Immature natural killer cell (primary cell): ENCODE results near the gene XRN2. TPM values are rescaled to one million over a fixed set of nuclear protein-coding genes. Genes with fewer than 3 reads are reported as not detected.
"Not testable (repeated sequence)": the region's sequence is repeated elsewhere in the genome, so short reads cannot be mapped to it uniquely, and the experiment has no call there.

ENCODE experiments used
- DNase-seq, 3 donors: peaks; one replicate each; pipeline ENCODE4 v3.0.0; 2022; ENCODE audit warnings: mixed read lengths in 1 of 3
- H3K27ac Mint-ChIP-seq, 6 donors: one replicate each; pipeline ENCODE4 v1.8.0; 2020; ENCODE audit warnings: mixed read lengths in 6 of 6, mild to moderate bottlenecking in 5 of 6, inconsistent platforms in 4 of 6, moderate library complexity in 3 of 6
- H3K27me3 Mint-ChIP-seq, 3 donors: one replicate each; pipeline ENCODE4 v1.8.0; 2020 to 2021; ENCODE audit warnings: low read depth in 3 of 3, mild to moderate bottlenecking in 3 of 3, mixed read lengths in 3 of 3, moderate library complexity in 3 of 3, inconsistent platforms in 1 of 3
- H3K36me3 Mint-ChIP-seq, 3 donors: one replicate each; pipeline ENCODE4 v1.8.0; 2020; ENCODE audit warnings: mixed read lengths in 3 of 3, inconsistent platforms in 2 of 3, mild to moderate bottlenecking in 2 of 3
- H3K4me1 Mint-ChIP-seq, 2 donors: one replicate each; pipeline ENCODE4 v1.8.0; 2020; ENCODE audit warnings: inconsistent platforms in 2 of 2, mild to moderate bottlenecking in 2 of 2, mixed read lengths in 2 of 2, moderate library complexity in 1 of 2
- H3K4me3 Mint-ChIP-seq, 5 donors: one replicate each; pipeline ENCODE4 v1.8.0; 2020; ENCODE audit warnings: mild to moderate bottlenecking in 5 of 5, mixed read lengths in 5 of 5, inconsistent platforms in 3 of 5, moderate library complexity in 3 of 5
- H3K9me3 Mint-ChIP-seq, 6 donors: one replicate each; pipeline ENCODE4 v1.8.0; 2020; ENCODE audit warnings: mild to moderate bottlenecking in 6 of 6, mixed read lengths in 6 of 6, inconsistent platforms in 4 of 6, moderate library complexity in 3 of 6
- polyA plus RNA-seq, 3 donors: library from polyadenylated mRNA; unstranded; fragments of 300-500 nt; fragmentation: Illumina TruSeq; gene quantifications; one replicate each; pipeline ENCODE4 v1.2.3, GENCODE V29; 2021

XRN2 gene
- polyA plus RNA-seq, 3 donors from 2014 or later = 52.7 to 63.9 (median 61.2) TPM

GRCh38 chr20:21398109-21399004, 95.2 kb downstream of the XRN2 start:
- Mint-ChIP-seq H3K4me1 (peaks cover 12 to 23% of the 10 kb centered on the region in 2 donors), H3K27me3 (peaks cover 16 to 55% (median 39%) of the 10 kb centered on the region in 3 donors), H3K36me3 (no peaks in the 10 kb centered on the region), H3K4me3 (peak overlapping the region; percentile 12 to 68 (median 53)), H3K27ac (peak overlapping the region in 1 of 6 donors; percentile 37), H3K9me3 (peaks cover 0 to 4% (median 0%) of the 10 kb centered on the region in 6 donors)
- no peak for DNase-seq

DNA sequence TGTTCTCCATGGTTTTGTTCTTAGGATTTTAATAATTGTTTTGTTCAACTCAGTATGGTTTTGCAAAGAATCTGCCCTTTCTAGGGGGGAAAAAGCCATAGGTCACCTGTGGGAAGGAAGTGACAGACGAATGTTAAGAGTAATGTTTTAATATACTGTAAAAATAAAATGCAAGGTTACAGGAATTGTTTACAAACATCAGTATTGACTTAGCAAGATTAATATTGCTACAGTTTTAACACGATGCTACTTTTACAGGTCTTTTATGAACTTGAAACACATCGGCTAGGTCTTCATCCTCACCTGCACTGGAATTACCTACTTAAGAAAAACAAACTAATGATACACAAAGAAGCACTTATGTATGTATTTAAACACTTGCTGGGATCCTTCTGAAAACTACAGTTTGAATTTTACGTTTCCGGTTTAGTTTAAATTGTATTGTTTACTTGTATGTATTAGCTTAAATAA, 95.9 kb downstream of the XRN2 start:
- peaks cover 0 to 4% (median 0%) of the 10 kb centered on the region in 6 donors for H3K9me3 Mint-ChIP-seq
- H3K36me3 Mint-ChIP-seq = peaks cover 0 to 4% (median 0%) of the 10 kb centered on the region in 3 donors
- peaks cover 17 to 49% (median 34%) of the 10 kb centered on the region in 3 donors for H3K27me3 Mint-ChIP-seq
- no peak overlapping the region for H3K4me3 Mint-ChIP-seq
- no peak overlapping the region for H3K27ac Mint-ChIP-seq
- DNase-seq = no peak
- peaks cover 12 to 20% of the 10 kb centered on the region in 2 donors for H3K4me1 Mint-ChIP-seq

GRCh38 chr20:21411725-21412124, 108.6 kb downstream of the XRN2 start:
- Mint-ChIP-seq H3K27ac (no peak overlapping the region), H3K4me1 (no peaks in the 10 kb centered on the region)

DNA sequence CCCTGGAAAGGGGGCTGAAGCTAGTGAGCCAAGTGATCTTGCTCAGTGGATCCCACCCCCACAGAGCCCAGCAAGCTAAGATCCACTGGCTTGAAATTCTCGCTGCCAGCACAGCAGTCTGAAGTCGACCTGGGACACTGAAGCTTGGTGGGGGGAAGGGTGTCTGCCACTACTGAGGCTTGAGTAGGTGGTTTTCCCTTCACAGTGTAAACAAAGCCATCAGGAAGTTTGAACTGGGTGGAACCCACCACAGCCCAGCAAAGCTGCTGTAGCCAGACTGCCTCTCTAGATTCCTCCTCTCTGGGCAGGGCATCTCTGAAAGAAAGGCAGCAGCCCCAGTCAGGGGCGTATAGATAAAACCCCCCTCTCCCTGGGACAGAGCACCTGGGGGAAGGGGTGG, 110.9 kb downstream of the XRN2 start:
- Mint-ChIP-seq H3K27me3 (peaks cover 7 to 35% (median 20%) of the 10 kb centered on the region in 3 donors), H3K9me3 (peaks cover 7 to 31% (median 11%) of the 10 kb centered on the region in 6 donors)
- not testable (repeated sequence) for H3K4me3 Mint-ChIP-seq, H3K27ac Mint-ChIP-seq, H3K36me3 Mint-ChIP-seq, DNase-seq, H3K4me1 Mint-ChIP-seq

More at GRCh38 chr20:21411725-21412124, 108.6 kb downstream of the XRN2 start:
- Mint-ChIP-seq H3K36me3 (no peaks in the 10 kb centered on the region), H3K27me3 (peaks cover 7 to 28% (median 22%) of the 10 kb centered on the region in 3 donors), H3K9me3 (peaks cover 4 to 29% (median 12%) of the 10 kb centered on the region in 6 donors), H3K4me3 (no peak overlapping the region)
- DNase-seq = no peak

GRCh38 chr20:21419147-21419546, 116.0 kb downstream of the XRN2 start:
- H3K36me3 Mint-ChIP-seq, H3K4me3 Mint-ChIP-seq, H3K4me1 Mint-ChIP-seq, H3K27ac Mint-ChIP-seq, DNase-seq: not testable (repeated sequence)
- peaks cover 2 to 27% (median 12%) of the 10 kb centered on the region in 6 donors for H3K9me3 Mint-ChIP-seq
- peaks cover 3 to 26% (median 5%) of the 10 kb centered on the region in 3 donors for H3K27me3 Mint-ChIP-seq

GRCh38 chr20:21421601-21422236, 118.6 kb downstream of the XRN2 start:
- Mint-ChIP-seq H3K9me3 (peaks cover 15 to 52% (median 21%) of the 10 kb centered on the region in 6 donors), H3K36me3 (peaks cover 0 to 23% (median 6%) of the 10 kb centered on the region in 3 donors), H3K27ac (no peak overlapping the region), H3K27me3 (peaks cover 2 to 12% (median 7%) of the 10 kb centered on the region in 3 donors), H3K4me1 (no peaks in the 10 kb centered on the region), H3K4me3 (no peak overlapping the region)
- DNase-seq = no peak

- not testable (repeated sequence) for H3K27me3 Mint-ChIP-seq, H3K4me1 Mint-ChIP-seq, H3K4me3 Mint-ChIP-seq, H3K27ac Mint-ChIP-seq, DNase-seq
- H3K9me3 Mint-ChIP-seq = peaks cover 16 to 53% (median 18%) of the 10 kb centered on the region in 6 donors
- H3K36me3 Mint-ChIP-seq = peaks cover 0 to 23% (median 6%) of the 10 kb centered on the region in 3 donors
These were observed 120.6 kb downstream of the XRN2 start for GRCh38 chr20:21423712-21424111.

DNA sequence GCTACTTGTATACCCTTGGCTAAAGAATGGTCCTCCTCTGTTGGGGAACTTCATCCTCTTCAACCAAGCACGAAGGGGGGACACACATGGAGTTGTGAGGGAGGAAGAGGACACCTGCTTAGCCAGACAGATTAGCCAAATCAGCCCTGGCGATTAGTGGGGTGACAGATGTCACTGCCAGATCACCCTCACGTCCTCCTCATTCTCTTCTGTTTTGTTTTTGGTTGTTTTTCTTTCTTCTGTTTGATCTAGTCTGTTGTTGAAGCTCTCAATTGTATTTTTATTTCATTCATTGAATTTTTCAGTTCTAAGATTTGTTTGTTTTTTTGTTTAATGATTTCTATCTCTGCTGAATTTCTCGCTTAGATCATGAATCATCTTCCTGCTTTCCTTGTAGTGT, 121.7 kb downstream of the XRN2 start:
- Mint-ChIP-seq H3K36me3 (peaks cover 0 to 23% (median 6%) of the 10 kb centered on the region in 3 donors), H3K27ac (no peak overlapping the region), H3K4me1 (no peaks in the 10 kb centered on the region), H3K27me3 (peaks cover 3 to 8% (median 7%) of the 10 kb centered on the region in 3 donors), H3K9me3 (peaks cover 13 to 49% (median 18%) of the 10 kb centered on the region in 6 donors), H3K4me3 (no peak overlapping the region)
- DNase-seq = no peak

GRCh38 chr20:21430020-21430419, 126.9 kb downstream of the XRN2 start:
- H3K27ac Mint-ChIP-seq = no peak overlapping the region
- peaks cover 0 to 10% (median under 1%) of the 10 kb centered on the region in 3 donors for H3K36me3 Mint-ChIP-seq
- H3K4me3 Mint-ChIP-seq = no peak overlapping the region
- peaks cover 2 to 7% (median 3%) of the 10 kb centered on the region in 3 donors for H3K27me3 Mint-ChIP-seq
- H3K9me3 Mint-ChIP-seq = peaks cover 2 to 18% (median 11%) of the 10 kb centered on the region in 6 donors
- H3K4me1 Mint-ChIP-seq = no peaks in the 10 kb centered on the region
- no peak for DNase-seq

- no peak for DNase-seq
- H3K9me3 Mint-ChIP-seq = no peaks in the 10 kb centered on the region
- no peaks in the 10 kb centered on the region for H3K36me3 Mint-ChIP-seq
- peaks cover 0 to 9% (median 6%) of the 10 kb centered on the region in 3 donors for H3K27me3 Mint-ChIP-seq
- H3K4me3 Mint-ChIP-seq = no peak overlapping the region
- H3K4me1 Mint-ChIP-seq = no peaks in the 10 kb centered on the region
- H3K27ac Mint-ChIP-seq = no peak overlapping the region
These were observed 129.8 kb downstream of the XRN2 start for GRCh38 chr20:21432911-21433310.

- Mint-ChIP-seq H3K4me3 (no peak overlapping the region), H3K36me3 (no peaks in the 10 kb centered on the region), H3K27ac (no peak overlapping the region), H3K9me3 (no peaks in the 10 kb centered on the region), H3K27me3 (peaks cover 0 to 9% (median 6%) of the 10 kb centered on the region in 3 donors), H3K4me1 (no peaks in the 10 kb centered on the region)
- DNase-seq = no peak
These were observed 130.3 kb downstream of the XRN2 start for GRCh38 chr20:21433329-21433890.

DNA sequence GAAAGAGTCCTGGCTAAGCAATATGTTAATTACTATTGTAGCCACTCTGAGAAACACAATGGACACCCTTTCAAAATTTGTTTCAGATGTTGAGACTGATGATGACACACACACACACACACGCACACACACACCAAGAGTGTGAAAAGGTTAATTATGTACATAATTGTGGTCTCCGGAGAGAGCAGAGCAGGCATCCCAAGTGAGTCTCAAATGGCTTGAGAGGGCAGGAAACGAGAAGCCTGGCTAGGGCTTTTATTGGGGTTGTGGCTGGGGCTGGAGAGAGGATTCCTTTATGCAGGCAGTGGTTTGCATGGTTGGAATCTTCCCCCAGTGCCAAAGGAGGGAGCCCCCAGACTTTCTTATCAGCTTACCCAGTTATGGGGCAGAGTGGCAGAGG, 132.4 kb downstream of the XRN2 start:
- H3K9me3 Mint-ChIP-seq = no peaks in the 10 kb centered on the region
- H3K4me1 Mint-ChIP-seq = no peaks in the 10 kb centered on the region
- peaks cover 1 to 6% (median 6%) of the 10 kb centered on the region in 3 donors for H3K27me3 Mint-ChIP-seq
- H3K27ac Mint-ChIP-seq = no peak overlapping the region
- no peak for DNase-seq
- no peaks in the 10 kb centered on the region for H3K36me3 Mint-ChIP-seq
- H3K4me3 Mint-ChIP-seq = no peak overlapping the region

DNA sequence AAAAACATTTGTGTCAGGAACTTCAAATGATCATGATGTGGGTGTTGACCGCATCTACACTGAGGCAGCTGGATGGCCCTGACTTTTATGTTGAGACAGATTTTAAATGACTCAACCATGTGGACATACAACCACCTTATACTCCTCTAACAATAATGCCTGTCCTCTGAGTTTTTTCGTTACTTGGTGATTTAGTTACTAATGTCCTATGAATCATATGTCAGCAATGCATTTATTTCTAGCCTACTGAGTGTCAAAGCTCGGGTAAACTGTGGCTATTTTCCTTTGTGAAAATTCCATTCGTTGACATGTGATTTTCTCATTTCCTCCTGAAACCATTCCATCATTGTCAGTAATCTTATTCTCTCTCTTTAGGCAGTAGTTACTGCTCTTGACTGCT, 133.1 kb downstream of the XRN2 start:
- no peak overlapping the region for H3K4me3 Mint-ChIP-seq
- H3K36me3 Mint-ChIP-seq = no peaks in the 10 kb centered on the region
- no peak for DNase-seq
- no peaks in the 10 kb centered on the region for H3K4me1 Mint-ChIP-seq
- peaks cover 2 to 8% (median 8%) of the 10 kb centered on the region in 3 donors for H3K27me3 Mint-ChIP-seq
- no peak overlapping the region for H3K27ac Mint-ChIP-seq
- no peaks in the 10 kb centered on the region for H3K9me3 Mint-ChIP-seq
